NB4 (cell line): ENCODE measurements around the gene KRTAP17-1.

ENCODE experiments used
- CTCF ChIP-seq: IDR thresholded peaks from one replicate; pipeline ENCODE4 v1.5.1; 2012; ENCODE audit warnings: low read depth, low read length
- MYC ChIP-seq: IDR thresholded peaks from 2 replicates; pipeline ENCODE4 v1.6.1; 2011; ENCODE audit warnings: low read depth, low read length
- POLR2A ChIP-seq: IDR thresholded peaks from 2 replicates; pipeline ENCODE4 v1.6.1; 2011; ENCODE audit warnings: mild to moderate bottlenecking; ENCODE audit not compliant: insufficient read length; ENCODE audit errors: extremely low read depth

DNA sequence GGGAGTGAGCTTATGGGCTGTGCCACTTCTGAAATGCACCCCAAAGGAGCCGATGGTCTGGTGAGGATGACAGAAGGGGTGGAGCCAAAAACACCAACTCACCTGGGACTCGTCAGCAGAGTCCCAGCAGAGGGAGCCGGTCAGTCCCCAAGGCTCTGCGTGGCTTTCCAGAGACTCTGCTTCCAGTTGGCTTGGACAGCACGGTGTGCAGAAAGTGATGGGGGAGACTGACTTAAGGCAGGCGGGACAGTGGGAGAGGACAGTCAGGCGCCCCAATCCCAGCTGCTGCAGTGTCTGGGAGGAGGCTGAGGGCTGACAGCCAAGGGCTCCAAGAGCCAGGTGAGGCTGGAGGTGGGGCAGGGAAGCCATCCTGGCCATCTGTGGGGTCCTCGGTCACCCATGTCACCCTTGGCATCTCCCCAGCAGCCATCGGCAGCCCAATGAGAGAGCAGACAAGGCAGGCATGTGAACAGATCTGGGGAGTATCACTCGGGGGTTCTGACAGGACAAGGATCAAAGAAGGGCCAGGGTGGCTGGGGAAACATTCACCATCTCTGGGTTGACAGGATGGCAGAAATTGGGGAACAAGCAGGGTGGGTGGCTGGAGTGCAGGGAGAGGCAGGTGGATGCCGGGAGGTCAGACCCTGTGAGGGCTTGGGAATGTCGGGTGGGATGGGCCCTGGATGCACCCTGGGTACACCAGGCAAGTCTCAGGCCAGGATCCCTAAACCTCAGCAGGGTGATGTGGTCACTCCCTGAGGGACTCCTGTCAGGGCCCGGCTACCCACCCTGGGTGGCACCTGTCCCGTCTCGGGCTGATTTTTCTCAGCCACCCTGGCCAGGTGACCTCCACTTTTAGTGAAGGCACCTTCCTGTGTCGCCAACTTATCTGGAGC lies 8.9 kb upstream of the KRTAP17-1 start:
- TF ChIP-seq MYC (no peak), POLR2A (no peak), CTCF (no peak)
